HG02759 (cell line): ENCODE results near the gene FPR2.

Experiments
- ATAC-seq: cut with Tn5 transposase; IDR thresholded peaks from one replicate; pipeline ENCODE4 v1.9.1; 2021; ENCODE audit warnings: mild to moderate bottlenecking, moderate library complexity; ENCODE audit not compliant: unreplicated experiment

Gene FPR2

GRCh38 chr19:51781999-51782398, 21.0 kb downstream of the FPR2 start:
- no peak for ATAC-seq

GRCh38 chr19:51783372-51783771, 22.4 kb downstream of the FPR2 start:
- ATAC-seq, result no peak

- ATAC-seq, result no peak
Measured at GRCh38 chr19:51784109-51784785, 23.3 kb downstream of the FPR2 start.

- no peak for ATAC-seq
Measured at GRCh38 chr19:51784922-51785690, 24.1 kb downstream of the FPR2 start.

- ATAC-seq, result no peak
Measured at GRCh38 chr19:51786646-51787494, 25.9 kb downstream of the FPR2 start.

GRCh38 chr19:51788029-51788428, 27.0 kb downstream of the FPR2 start:
- ATAC-seq, result no peak

GRCh38 chr19:51789061-51789795, 28.2 kb downstream of the FPR2 start:
- ATAC-seq, result no peak

- no peak for ATAC-seq
Measured at GRCh38 chr19:51792932-51793331, 32.0 kb downstream of the FPR2 start.

GRCh38 chr19:51793994-51794393, 33.0 kb downstream of the FPR2 start:
- no peak for ATAC-seq

- no peak for ATAC-seq
Measured at GRCh38 chr19:51794885-51795490, 34.0 kb downstream of the FPR2 start, which contains the start of gene FPR3. Gene FPR3 (plus strand): TSS chr19:51795157. CDS start chr19:51823749, 28,592 bp downstream.

GRCh38 chr19:51796195-51796679, 35.3 kb downstream of the FPR2 start:
- ATAC-seq, result no peak

- ATAC-seq, result no peak
Measured at GRCh38 chr19:51797480-51797879, 36.5 kb downstream of the FPR2 start.

GRCh38 chr19:51798062-51798461, 37.1 kb downstream of the FPR2 start:
- ATAC-seq, result no peak

- ATAC-seq, result no peak
Measured at GRCh38 chr19:51799034-51799773, 38.2 kb downstream of the FPR2 start.

GRCh38 chr19:51799774-51800472, 38.9 kb downstream of the FPR2 start:
- no peak for ATAC-seq

GRCh38 chr19:51800473-51801244, 39.7 kb downstream of the FPR2 start:
- ATAC-seq, result no peak

GRCh38 chr19:51802775-51803174, 41.8 kb downstream of the FPR2 start:
- no peak for ATAC-seq

GRCh38 chr19:51803519-51803918, 42.5 kb downstream of the FPR2 start:
- no peak for ATAC-seq
